GM12878 (cell line): ENCODE data around the gene NDUFAF5. TPM values are rescaled to one million over a fixed set of nuclear protein-coding genes. Genes with fewer than 3 reads are reported as not detected.
A peak's percentile ranks its signal among the peaks of the same experiment; 100 is the strongest.

Experiments
- ATAC-seq: fragments of 200-7000 bp; cut with Tn5 transposase; 3 replicates; pipeline ENCODE4 v1.9.1; 2020; ENCODE audit warnings: mild to moderate bottlenecking, moderate library complexity
- BruUV-seq: library from RNA; stranded (reverse); fragments of 400-500 nt; replicated peaks from 2 replicates; lab custom pipeline; 2021; lab: Mats Ljungman, UMichigan
- CTCF ChIA-PET: fragments of 300-600 bp; sonication (Branson Sonifier 250); formaldehyde crosslinking; extraction: SDS; loops from one replicate; lab custom pipeline; 2021; ENCODE audit warnings: inconsistent platforms; lab: Yijun Ruan, JAX
- POLR2A ChIA-PET: fragments of 350-600 bp; formaldehyde crosslinking; extraction: SDS; loops from one replicate; lab custom pipeline; 2021; ENCODE audit warnings: inconsistent platforms; lab: Charles Lee
- RAD21 ChIA-PET: fragments of 300-600 bp; sonication (Branson Sonifier 250); formaldehyde crosslinking; loops from one replicate; lab custom pipeline; 2023; ENCODE audit warnings: antibody characterized with exemption; ENCODE audit not compliant: unreplicated experiment; lab: Charles Lee
- SMC1A ChIA-PET: fragments of 300-600 bp; sonication (Branson Sonifier 250); formaldehyde crosslinking; loops from one replicate; lab custom pipeline; 2023; ENCODE audit not compliant: unreplicated experiment, uncharacterized antibody; lab: Charles Lee
- DNase-seq: peaks from one replicate; pipeline ENCODE4 v3.0.0-alpha.2; 2011; ENCODE audit warnings: low read depth, low spot score
- FAIRE-seq: peaks from 3 replicates; lab custom pipeline; 2011; peaks lifted over from hg19 to GRCh38; lab: Jason Lieb, UNC
- H2AFZ ChIP-seq: 2 replicates; pipeline ENCODE4 v1.6.0; 2011; ENCODE audit warnings: low read depth, low read length, control low read depth; ENCODE audit not compliant: control insufficient read depth
- H3K27ac ChIP-seq: 2 replicates; pipeline ENCODE4 v1.5.1; 2011; ENCODE audit warnings: control low read depth; ENCODE audit not compliant: control insufficient read depth, insufficient read depth
- H3K27me3 ChIP-seq, 2 experiments: replicated peaks in 1 of 2; 2 replicates each; pipeline versions ENCODE4 v1.6.0 to v1.6.1; 2011; ENCODE audit warnings: low read length in 1 of 2; ENCODE audit not compliant: control insufficient read depth in 2 of 2, insufficient read depth in 2 of 2
- H3K36me3 ChIP-seq, 2 experiments: 2 replicates each; pipeline ENCODE4 v1.5.1; 2011; ENCODE audit warnings: low read length in 1 of 2; ENCODE audit not compliant: control insufficient read depth in 2 of 2, insufficient read depth in 2 of 2
- H3K4me1 ChIP-seq: 2 replicates; pipeline ENCODE4 v1.6.1; 2011; ENCODE audit warnings: mild to moderate bottlenecking, low read length, moderate library complexity, mixed read lengths; ENCODE audit not compliant: control insufficient read depth, insufficient read depth
- H3K4me2 ChIP-seq: 2 replicates; pipeline ENCODE4 v1.6.0; 2011; ENCODE audit warnings: control low read depth; ENCODE audit not compliant: control insufficient read depth, insufficient read depth
- H3K4me3 ChIP-seq: fragments of 200-600 bp; sonication (generic); 2 replicates; pipeline ENCODE4 v1.5.1; 2016
- H3K79me2 ChIP-seq: 2 replicates; pipeline ENCODE4 v1.6.0; 2011; ENCODE audit warnings: low read length; ENCODE audit not compliant: control insufficient read depth, insufficient read depth
- H3K9ac ChIP-seq: 2 replicates; pipeline ENCODE4 v1.8.0; 2011; ENCODE audit warnings: low read length, control low read depth, mixed read lengths; ENCODE audit not compliant: control insufficient read depth, insufficient read depth
- H3K9me3 ChIP-seq: replicated peaks from 3 replicates; pipeline ENCODE4 v1.5.1; 2011; ENCODE audit warnings: mild to moderate bottlenecking, low read length; ENCODE audit not compliant: control insufficient read depth, insufficient read depth
- H4K20me1 ChIP-seq: 2 replicates; pipeline ENCODE4 v1.6.0; 2011; ENCODE audit not compliant: control insufficient read depth, insufficient read depth
- CTCF ChIP-seq, 3 experiments: IDR thresholded peaks in 2 of 3; conservative IDR thresholded peaks in 1 of 3; 2 replicates each; pipeline ENCODE4 v1.5.1; 2011; ENCODE audit warnings: low read depth in 3 of 3, low read length in 3 of 3, mild to moderate bottlenecking in 3 of 3, control low read depth in 2 of 3, moderate library complexity in 2 of 3, inconsistent platforms in 1 of 3, mixed read lengths in 1 of 3; ENCODE audit not compliant: control insufficient read depth in 2 of 3, insufficient read depth in 1 of 3; ENCODE audit errors: extremely low read depth in 1 of 3
- RAD21 ChIP-seq: IDR thresholded peaks from 2 replicates; pipeline ENCODE4 v1.6.1; 2011; ENCODE audit warnings: mild to moderate bottlenecking, low read depth, low read length, moderate library complexity; ENCODE audit not compliant: insufficient read depth
- SMAD5 ChIP-seq: IDR thresholded peaks from 2 replicates; pipeline ENCODE4 v1.6.1; 2016; ENCODE audit warnings: antibody characterized with exemption, low read depth
- SMC3 ChIP-seq: IDR thresholded peaks from 2 replicates; pipeline ENCODE4 v1.6.1; 2011; ENCODE audit warnings: low read length, improper control_type of control experiment, borderline replicate concordance
- TBL1XR1 ChIP-seq: IDR thresholded peaks from 2 replicates; pipeline ENCODE4 v1.6.1; 2012; ENCODE audit warnings: low read depth, low read length, improper control_type of control experiment
- ZNF384 ChIP-seq: IDR thresholded peaks from 2 replicates; pipeline ENCODE4 v1.6.1; 2012; ENCODE audit warnings: low read depth, mild to moderate bottlenecking, low read length, improper control_type of control experiment, borderline replicate concordance
- WGBS: methylation state at CpG from one replicate; pipeline ENCODE4 v1.1.6; 2016; ENCODE audit warnings: low lambda C conversion rate; ENCODE audit not compliant: insufficient replicate concordance, insufficient coverage; ENCODE audit errors: missing lambda C conversion rate; 5-methylcytosine and 5-hydroxymethylcytosine counted together
- in situ Hi-C: fragments of 300-500 bp; cut with MboI; formaldehyde crosslinking; loops from 9 replicates; pipeline ENCODE4 v1.14.3; 2018; ENCODE audit warnings: mixed read lengths
- intact Hi-C: fragments of 100-400 bp; cut with micrococcal nuclease; formaldehyde crosslinking; loops from one replicate; pipeline ENCODE4 v1.14.2; 2022; ENCODE audit not compliant: unreplicated experiment
- polyA plus RNA-seq, 11 experiments: library from polyadenylated mRNA; depleted of rRNA in 4 of 11; unstranded in 6 of 11; stranded (reverse) in 5 of 11; fragments of >200 nt; fragmentation: Nextera tagmentation in 4 of 11; fragmentation: Illumina TruSeq in 1 of 11; extraction: Ambion mirVana in 4 of 11; extraction: Trizol in 1 of 11; gene quantifications; 1 replicate in 1 of 11; 2 replicates in 10 of 11; pipeline versions ENCODE4 v1.2.1 to v1.2.3, GENCODE V29; 2011 to 2016; ENCODE audit warnings: inconsistent platforms in 2 of 11, missing spikeins in 2 of 11, low read depth in 1 of 11
- total RNA-seq, 4 experiments: library from RNA; depleted of rRNA in 3 of 4; stranded (reverse); fragments of >200 nt in 3 of 4; fragmentation: Illumina TruSeq in 1 of 4; extraction: Trizol in 1 of 4; gene quantifications; 2 replicates each; pipeline versions ENCODE4 v1.2.1 to v1.2.3, GENCODE V29; 2013 to 2021

Gene NDUFAF5
- total and polyA plus RNA-seq, 10 of the 15 experiments (the other 5 are each of a cell fraction or from before 2014, with no cell fraction given) = 15.6 to 36.9 (median 28.0) TPM

DNA sequence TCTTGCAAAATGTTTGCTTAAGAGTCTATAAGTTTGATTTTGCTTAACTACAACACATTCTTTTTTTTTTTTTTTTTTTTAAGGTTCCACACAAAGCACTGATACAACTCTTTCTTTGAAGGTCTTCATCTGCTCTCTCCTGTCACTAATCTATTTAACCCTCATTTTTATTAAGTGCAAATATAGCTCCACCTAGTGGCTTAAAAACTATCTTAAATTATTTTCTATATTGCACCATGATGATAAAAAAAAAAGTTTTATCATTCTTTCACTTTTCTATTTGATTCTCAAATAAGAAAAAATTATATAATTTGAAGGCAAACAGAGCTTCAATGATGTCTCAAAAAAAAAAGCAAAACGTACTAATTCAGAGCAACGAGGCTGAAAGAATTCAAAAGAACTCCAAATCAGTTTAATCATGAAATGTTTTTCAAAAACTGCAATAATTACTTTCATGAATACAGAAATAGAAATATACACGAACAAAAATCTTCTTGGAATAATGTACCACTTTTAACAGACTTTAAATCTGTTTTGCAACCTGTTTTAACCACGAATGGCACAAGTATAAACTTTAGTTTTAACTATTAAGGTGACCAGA, 12.9 kb upstream of the NDUFAF5 start:
- in situ Hi-C loops = no loop called here
- no peak for FAIRE-seq

More for the DNA sequence above, 12.9 kb upstream of the NDUFAF5 start:
- POLR2A ChIA-PET = interaction anchor here (0.6 to 0.7 kb wide), 3 partner anchors 16 to 435 kb away, joined by 3 to 4 read pairs (median 4); no protein-coding TSS in a partner anchor
- TF ChIP-seq ZNF384 (0 out of 2 replicates have a peak, but pooled peaks have one; percentile 40), SMC3 (peak; percentile 43; the same call in 1 of the 2 replicates), TBL1XR1 (no peak), SMAD5 (no peak), RAD21 (peak; percentile 53), CTCF (IDR thresholded peaks at IDR 0.05 in 2 of 3, conservative IDR thresholded peaks at IDR 0.05 in 1 of 3; ENCODE audit: control insufficient read depth in 2 of 3, extremely low read depth in 1 of 3, insufficient read depth in 1 of 3, low read depth in 3 of 3, low read length in 3 of 3) (peak in 2 of 3 experiments; percentile 20 to 43; a peak in 2 of 6 replicates)
- SMC1A ChIA-PET = interaction anchor here (0.6 to 4.5 kb wide), 33 partner anchors 10 to 846 kb away, joined by 3 to 50 read pairs (median 4); partner anchors contain the start of genes ESF1 and NDUFAF5
- H4K20me1 ChIP-seq = no peaks in the 10 kb centered on the region
- H3K36me3 ChIP-seq = peaks cover 2 to 18% of the 10 kb centered on the region in 2 experiments; a peak in 3 of 4 replicates
- CTCF ChIA-PET = interaction anchor here (0.6 to 6.6 kb wide), 59 partner anchors 9 to 1343 kb away, joined by 3 to 93 read pairs (median 5); partner anchors contain the start of genes ESF1 and NDUFAF5
- H3K4me1 ChIP-seq = 0 out of 2 replicates have a peak, but pooled peaks cover 3% of the 10 kb centered on the region
- no peak overlapping the region for H2AFZ ChIP-seq
- H3K9me3 ChIP-seq = peaks cover 3% of the 10 kb centered on the region; the same call in 1 of the 3 replicates
- no peaks in the 10 kb centered on the region for H3K27me3 ChIP-seq
- RAD21 ChIA-PET = interaction anchor here (0.7 to 5.7 kb wide), 21 partner anchors 9 to 841 kb away, joined by 3 to 57 read pairs (median 4); partner anchors contain the start of genes ESF1 and NDUFAF5
- intact Hi-C loops = loop anchor here (2.0 kb wide), 1 partner anchor 161 kb away; no protein-coding TSS in a partner anchor
- H3K27ac ChIP-seq = no peak overlapping the region
- BruUV-seq = no TSS peak
- H3K4me3 ChIP-seq = no peak overlapping the region
- no peak overlapping the region for H3K9ac ChIP-seq
- H3K4me2 ChIP-seq = no peak overlapping the region
- no peak for DNase-seq
- ATAC-seq = peak; percentile 64
- no peaks in the 10 kb centered on the region; the same call in 1 of the 2 replicates for H3K79me2 ChIP-seq
- 43% methylated on average over 4 of the region's 4 CpGs for WGBS
